Dendritic cell treated with granulocyte-macrophage colony-stimulating factor and Interleukin-4, amounts not matched to agents 40 ng/mL and 50 ng/mL, for 4 days (primary cell): Measurements from ENCODE around the gene KLK15.
"Not testable (repeated sequence)": the region's sequence is repeated elsewhere in the genome, so short reads cannot be mapped to it uniquely, and the experiment has no call there.

Experiments used
- H3K27ac Mint-ChIP-seq: one replicate; pipeline ENCODE4 v1.8.0; 2022; ENCODE audit warnings: mild to moderate bottlenecking, mixed read lengths
- H3K27me3 Mint-ChIP-seq: one replicate; pipeline ENCODE4 v1.8.0; 2022; ENCODE audit warnings: mild to moderate bottlenecking, mixed read lengths
- H3K36me3 Mint-ChIP-seq: one replicate; pipeline ENCODE4 v1.8.0; 2022; ENCODE audit warnings: low read depth, mixed read lengths
- H3K4me1 Mint-ChIP-seq: one replicate; pipeline ENCODE4 v1.8.0; 2022; ENCODE audit warnings: low read depth, mixed read lengths
- H3K4me3 Mint-ChIP-seq: one replicate; pipeline ENCODE4 v1.8.0; 2022; ENCODE audit warnings: mild to moderate bottlenecking, moderate library complexity, mixed read lengths
- H3K9me3 Mint-ChIP-seq: one replicate; pipeline ENCODE4 v1.8.0; 2022; ENCODE audit warnings: mixed read lengths
- intact Hi-C: fragments of 100-400 bp; cut with micrococcal nuclease; formaldehyde crosslinking; loops from one replicate; pipeline ENCODE4 v1.15.0; 2022

KLK15 gene

GRCh38 chr19:50792272-50793250 is 40.8 kb downstream of the KLK15 start:
- H3K36me3 Mint-ChIP-seq, result peaks cover 9% of the 10 kb centered on the region
- no peak overlapping the region for H3K27ac Mint-ChIP-seq
- no peaks in the 10 kb centered on the region for H3K4me1 Mint-ChIP-seq
- H3K4me3 Mint-ChIP-seq, result no peak overlapping the region
- no peaks in the 10 kb centered on the region for H3K9me3 Mint-ChIP-seq
- intact Hi-C loops, result no loop called here
- peaks cover 2% of the 10 kb centered on the region for H3K27me3 Mint-ChIP-seq

GRCh38 chr19:50791594-50792271 is 41.6 kb downstream of the KLK15 start:
- intact Hi-C loops, result no loop called here
- Mint-ChIP-seq H3K9me3 (no peaks in the 10 kb centered on the region), H3K4me3 (no peak overlapping the region), H3K4me1 (no peaks in the 10 kb centered on the region), H3K27me3 (peaks cover 2% of the 10 kb centered on the region), H3K27ac (no peak overlapping the region), H3K36me3 (peaks cover under 1% of the 10 kb centered on the region)

- Mint-ChIP-seq H3K36me3 (no peaks in the 10 kb centered on the region), H3K4me1 (no peaks in the 10 kb centered on the region), H3K4me3 (no peak overlapping the region), H3K27me3 (peaks cover 2% of the 10 kb centered on the region), H3K27ac (no peak overlapping the region), H3K9me3 (no peaks in the 10 kb centered on the region)
- intact Hi-C loops, result no loop called here
These were observed 42.4 kb downstream of the KLK15 start for GRCh38 chr19:50790922-50791467.

- Mint-ChIP-seq H3K36me3 (no peaks in the 10 kb centered on the region), H3K4me3 (no peak within 1 kb of the TSS), H3K9me3 (no peaks in the 10 kb centered on the region), H3K27me3 (peaks cover 3% of the 10 kb centered on the region), H3K4me1 (no peaks in the 10 kb centered on the region), H3K27ac (no peak within 1 kb of the TSS)
- intact Hi-C loops, result no loop called here
These were observed 43.0 kb downstream of the KLK15 start, which contains the start of gene ACP4 for GRCh38 chr19:50790396-50790795. Gene ACP4 (plus strand): TSS chr19:50790415. CDS start chr19:50790415, 0 bp downstream.

- no peak overlapping the region for H3K27ac Mint-ChIP-seq
- H3K4me1 Mint-ChIP-seq, result no peaks in the 10 kb centered on the region
- no peak overlapping the region for H3K4me3 Mint-ChIP-seq
- intact Hi-C loops, result no loop called here
- peaks cover 33% of the 10 kb centered on the region for H3K27me3 Mint-ChIP-seq
- H3K36me3 Mint-ChIP-seq, result no peaks in the 10 kb centered on the region
- H3K9me3 Mint-ChIP-seq, result no peaks in the 10 kb centered on the region
These were observed 48.0 kb downstream of the KLK15 start for GRCh38 chr19:50785329-50785728.

- Mint-ChIP-seq H3K9me3 (no peaks in the 10 kb centered on the region), H3K4me3 (no peak overlapping the region), H3K27me3 (peaks cover 39% of the 10 kb centered on the region), H3K27ac (no peak overlapping the region), H3K36me3 (no peaks in the 10 kb centered on the region), H3K4me1 (no peaks in the 10 kb centered on the region)
- intact Hi-C loops, result no loop called here
These were observed 48.7 kb downstream of the KLK15 start for GRCh38 chr19:50784710-50785109.

GRCh38 chr19:50783848-50784152 is 49.6 kb downstream of the KLK15 start:
- not testable (repeated sequence) for H3K27ac Mint-ChIP-seq, H3K4me3 Mint-ChIP-seq, H3K9me3 Mint-ChIP-seq, H3K36me3 Mint-ChIP-seq, H3K4me1 Mint-ChIP-seq
- H3K27me3 Mint-ChIP-seq, result peaks cover 48% of the 10 kb centered on the region
- intact Hi-C loops, result loop anchor here (1.0 kb wide), 3 partner anchors 78 to 246 kb away; no protein-coding TSS in a partner anchor

GRCh38 chr19:50780753-50781435 is 52.5 kb downstream of the KLK15 start:
- peaks cover 6% of the 10 kb centered on the region for H3K4me1 Mint-ChIP-seq
- no peaks in the 10 kb centered on the region for H3K9me3 Mint-ChIP-seq
- H3K4me3 Mint-ChIP-seq, result no peak overlapping the region
- no peak overlapping the region for H3K27ac Mint-ChIP-seq
- intact Hi-C loops, result no loop called here
- peaks cover 75% of the 10 kb centered on the region for H3K27me3 Mint-ChIP-seq
- no peaks in the 10 kb centered on the region for H3K36me3 Mint-ChIP-seq

- H3K27ac Mint-ChIP-seq, result no peak overlapping the region
- no peaks in the 10 kb centered on the region for H3K9me3 Mint-ChIP-seq
- intact Hi-C loops, result no loop called here
- no peaks in the 10 kb centered on the region for H3K36me3 Mint-ChIP-seq
- H3K27me3 Mint-ChIP-seq, result peaks cover 76% of the 10 kb centered on the region
- peaks cover 6% of the 10 kb centered on the region for H3K4me1 Mint-ChIP-seq
- H3K4me3 Mint-ChIP-seq, result no peak overlapping the region
These were observed 53.6 kb downstream of the KLK15 start for GRCh38 chr19:50779504-50780457.

- H3K9me3 Mint-ChIP-seq, result no peaks in the 10 kb centered on the region
- no peak overlapping the region for H3K4me3 Mint-ChIP-seq
- no peak overlapping the region for H3K27ac Mint-ChIP-seq
- peaks cover 6% of the 10 kb centered on the region for H3K4me1 Mint-ChIP-seq
- no peaks in the 10 kb centered on the region for H3K36me3 Mint-ChIP-seq
- H3K27me3 Mint-ChIP-seq, result peaks cover 82% of the 10 kb centered on the region
- intact Hi-C loops, result no loop called here
These were observed 54.4 kb downstream of the KLK15 start for GRCh38 chr19:50778906-50779430.

GRCh38 chr19:50777830-50778303 is 55.5 kb downstream of the KLK15 start:
- no peaks in the 10 kb centered on the region for H3K9me3 Mint-ChIP-seq
- no peaks in the 10 kb centered on the region for H3K36me3 Mint-ChIP-seq
- no peak overlapping the region for H3K27ac Mint-ChIP-seq
- intact Hi-C loops, result no loop called here
- H3K27me3 Mint-ChIP-seq, result peaks cover 80% of the 10 kb centered on the region
- H3K4me3 Mint-ChIP-seq, result no peak overlapping the region
- peaks cover 6% of the 10 kb centered on the region for H3K4me1 Mint-ChIP-seq

GRCh38 chr19:50777261-50777660 is 56.1 kb downstream of the KLK15 start:
- no peaks in the 10 kb centered on the region for H3K36me3 Mint-ChIP-seq
- no peaks in the 10 kb centered on the region for H3K9me3 Mint-ChIP-seq
- H3K4me1 Mint-ChIP-seq, result peaks cover 6% of the 10 kb centered on the region
- H3K4me3 Mint-ChIP-seq, result no peak overlapping the region
- intact Hi-C loops, result no loop called here
- H3K27ac Mint-ChIP-seq, result no peak overlapping the region
- peaks cover 75% of the 10 kb centered on the region for H3K27me3 Mint-ChIP-seq

GRCh38 chr19:50776131-50776530 is 57.2 kb downstream of the KLK15 start:
- H3K9me3 Mint-ChIP-seq, result no peaks in the 10 kb centered on the region
- no peak overlapping the region for H3K4me3 Mint-ChIP-seq
- peaks cover 6% of the 10 kb centered on the region for H3K4me1 Mint-ChIP-seq
- H3K36me3 Mint-ChIP-seq, result no peaks in the 10 kb centered on the region
- no peak overlapping the region for H3K27ac Mint-ChIP-seq
- intact Hi-C loops, result no loop called here
- H3K27me3 Mint-ChIP-seq, result peaks cover 64% of the 10 kb centered on the region
